HEK293 (cell line): ENCODE measurements around the gene CRX.

Source experiments
- CTCF ChIA-PET: fragments of 350-600 bp; formaldehyde crosslinking; extraction: SDS; loops from one replicate; lab custom pipeline; 2021; ENCODE audit warnings: antibody characterized with exemption; lab: Yijun Ruan, JAX
- POLR2A ChIA-PET: fragments of 300-600 bp; formaldehyde crosslinking; extraction: SDS; loops from one replicate; lab custom pipeline; 2020; ENCODE audit warnings: antibody characterized with exemption, inconsistent platforms; lab: Yijun Ruan, JAX
- H3K27ac ChIP-seq: fragments of 200-500 bp; sonication (Bioruptor generic); 2 replicates; pipeline ENCODE4 v1.5.1; 2014; ENCODE audit warnings: low read depth, low read length, control low read depth, inconsistent platforms; ENCODE audit errors: extremely low read depth
- H3K36me3 ChIP-seq, 2 experiments: fragments of 200-500 bp in 1 of 2; sonication (Bioruptor generic) in 1 of 2; 1 replicate in 1 of 2; 2 replicates in 1 of 2; pipeline ENCODE4 v1.5.1; 2014 to 2017; ENCODE audit warnings: inconsistent platforms in 2 of 2, low read length in 2 of 2; ENCODE audit not compliant: control insufficient read depth in 2 of 2, insufficient read depth in 1 of 2
- H3K4me1 ChIP-seq: fragments of 200-500 bp; sonication (Bioruptor generic); 2 replicates; pipeline ENCODE4 v1.5.1; 2014; ENCODE audit warnings: mild to moderate bottlenecking, low read length, inconsistent platforms; ENCODE audit not compliant: control insufficient read depth, insufficient read depth
- H3K4me3 ChIP-seq: 2 replicates; pipeline ENCODE4 v1.5.1; 2011; ENCODE audit warnings: low read depth, mild to moderate bottlenecking, control low read depth, low read length, moderate library complexity
- H3K9me3 ChIP-seq: fragments of 200-500 bp; sonication (Bioruptor generic); 2 replicates; pipeline ENCODE4 v1.5.1; 2014; ENCODE audit warnings: low read depth, low read length, inconsistent platforms; ENCODE audit not compliant: control insufficient read depth, insufficient read depth
- FEZF1 ChIP-seq: fragments of 450-650 bp; formaldehyde crosslinking; IDR thresholded peaks from 2 replicates; pipeline ENCODE4 v1.5.1; 2016; ENCODE audit warnings: missing biosample characterization, missing genetic modification characterization
- HOXC10 ChIP-seq: sonication (generic); formaldehyde crosslinking; IDR thresholded peaks from 2 replicates; pipeline ENCODE4 v1.8.1; 2023; ENCODE audit warnings: mild to moderate bottlenecking, missing genetic modification reagents
- SCRT1 ChIP-seq: fragments of 450-650 bp; formaldehyde crosslinking; IDR thresholded peaks from 2 replicates; pipeline ENCODE4 v1.5.1; 2016; ENCODE audit warnings: missing biosample characterization, missing genetic modification characterization, borderline replicate concordance
- SCRT2 ChIP-seq: fragments of 450-650 bp; formaldehyde crosslinking; IDR thresholded peaks from 2 replicates; pipeline ENCODE4 v1.5.1; 2016; ENCODE audit warnings: missing biosample characterization, missing genetic modification characterization
- SP3 ChIP-seq: fragments of 450-650 bp; formaldehyde crosslinking; IDR thresholded peaks from 2 replicates; pipeline ENCODE4 v1.5.1; 2016; ENCODE audit warnings: missing biosample characterization, missing genetic modification characterization
- ZBTB7A ChIP-seq: fragments of 450-650 bp; formaldehyde crosslinking; IDR thresholded peaks from 2 replicates; pipeline ENCODE4 v1.5.1; 2016; ENCODE audit warnings: low read depth, missing biosample characterization, missing genetic modification characterization
- ZEB2 ChIP-seq: fragments of 450-650 bp; formaldehyde crosslinking; IDR thresholded peaks from 2 replicates; pipeline ENCODE4 v1.5.1; 2016; ENCODE audit warnings: missing biosample characterization, missing genetic modification characterization
- ZNF174 ChIP-seq: fragments of 450-650 bp; formaldehyde crosslinking; IDR thresholded peaks from 2 replicates; pipeline ENCODE4 v1.5.0; 2017; ENCODE audit warnings: missing biosample characterization, mild to moderate bottlenecking, missing genetic modification characterization
- ZNF19 ChIP-seq: fragments of 450-650 bp; formaldehyde crosslinking; IDR thresholded peaks from 2 replicates; pipeline ENCODE4; 2016; ENCODE audit warnings: missing biosample characterization, missing genetic modification characterization, low read depth
- ZNF302 ChIP-seq: fragments of 450-650 bp; formaldehyde crosslinking; IDR thresholded peaks from 2 replicates; pipeline ENCODE4 v1.5.1; 2016; ENCODE audit warnings: missing biosample characterization, missing genetic modification characterization, low read depth
- ZNF37A ChIP-seq: fragments of 450-650 bp; IDR thresholded peaks from 2 replicates; pipeline ENCODE4 v1.5.1; 2018; ENCODE audit warnings: missing biosample characterization, missing genetic modification characterization
- ZNF510 ChIP-seq: fragments of 450-650 bp; formaldehyde crosslinking; IDR thresholded peaks from 2 replicates; pipeline ENCODE4 v1.5.1; 2018; ENCODE audit warnings: mild to moderate bottlenecking, missing genetic modification characterization, missing biosample characterization; ENCODE audit not compliant: insufficient replicate concordance
- ZNF571 ChIP-seq: fragments of 450-650 bp; formaldehyde crosslinking; IDR thresholded peaks from 2 replicates; pipeline ENCODE4 v1.5.0; 2017; ENCODE audit warnings: missing biosample characterization, missing genetic modification characterization
- ZNF585B ChIP-seq: fragments of 450-650 bp; formaldehyde crosslinking; IDR thresholded peaks from 2 replicates; pipeline ENCODE4 v1.5.1; 2016; ENCODE audit warnings: missing biosample characterization, missing genetic modification characterization
- ZNF610 ChIP-seq: fragments of 450-650 bp; formaldehyde crosslinking; IDR thresholded peaks from 2 replicates; pipeline ENCODE4 v1.5.1; 2016; ENCODE audit warnings: missing biosample characterization, missing genetic modification characterization, borderline replicate concordance
- ZNF629 ChIP-seq: fragments of 450-650 bp; formaldehyde crosslinking; IDR thresholded peaks from 2 replicates; pipeline ENCODE4 v1.5.1; 2017; ENCODE audit warnings: missing biosample characterization, missing genetic modification characterization
- ZNF701 ChIP-seq: fragments of 450-650 bp; formaldehyde crosslinking; IDR thresholded peaks from 2 replicates; pipeline ENCODE4 v1.5.1; 2016; ENCODE audit warnings: missing biosample characterization, missing genetic modification characterization
- ZNF777 ChIP-seq: fragments of 450-650 bp; formaldehyde crosslinking; IDR thresholded peaks from 2 replicates; pipeline ENCODE4 v1.5.1; 2017; ENCODE audit warnings: missing biosample characterization, missing genetic modification characterization, borderline replicate concordance
- ZXDB ChIP-seq: fragments of 450-650 bp; formaldehyde crosslinking; IDR thresholded peaks from 2 replicates; pipeline ENCODE4 v1.5.1; 2016; ENCODE audit warnings: missing biosample characterization, missing genetic modification characterization
- TF ChIP-seq, protein P1 (sequence below): fragments of 450-650 bp; formaldehyde crosslinking; IDR thresholded peaks from 2 replicates; pipeline ENCODE4 v1.5.1; 2016; ENCODE audit warnings: missing biosample characterization, missing genetic modification characterization
- TF ChIP-seq, protein P2 (sequence below): fragments of 450-650 bp; formaldehyde crosslinking; IDR thresholded peaks from 2 replicates; pipeline ENCODE4 v1.5.1; 2017; ENCODE audit warnings: missing biosample characterization, mild to moderate bottlenecking, missing genetic modification characterization, moderate library complexity
- TF ChIP-seq, protein P3 (sequence below): fragments of 450-650 bp; formaldehyde crosslinking; IDR thresholded peaks from 2 replicates; pipeline ENCODE4 v1.5.1; 2016; ENCODE audit warnings: missing biosample characterization, missing genetic modification characterization, borderline replicate concordance

CRX gene

GRCh38 chr19:47778049-47778953, 43.4 kb upstream of the CRX start, which contains the start of gene SELENOW (continued):
- TF ChIP-seq, protein P1, sequence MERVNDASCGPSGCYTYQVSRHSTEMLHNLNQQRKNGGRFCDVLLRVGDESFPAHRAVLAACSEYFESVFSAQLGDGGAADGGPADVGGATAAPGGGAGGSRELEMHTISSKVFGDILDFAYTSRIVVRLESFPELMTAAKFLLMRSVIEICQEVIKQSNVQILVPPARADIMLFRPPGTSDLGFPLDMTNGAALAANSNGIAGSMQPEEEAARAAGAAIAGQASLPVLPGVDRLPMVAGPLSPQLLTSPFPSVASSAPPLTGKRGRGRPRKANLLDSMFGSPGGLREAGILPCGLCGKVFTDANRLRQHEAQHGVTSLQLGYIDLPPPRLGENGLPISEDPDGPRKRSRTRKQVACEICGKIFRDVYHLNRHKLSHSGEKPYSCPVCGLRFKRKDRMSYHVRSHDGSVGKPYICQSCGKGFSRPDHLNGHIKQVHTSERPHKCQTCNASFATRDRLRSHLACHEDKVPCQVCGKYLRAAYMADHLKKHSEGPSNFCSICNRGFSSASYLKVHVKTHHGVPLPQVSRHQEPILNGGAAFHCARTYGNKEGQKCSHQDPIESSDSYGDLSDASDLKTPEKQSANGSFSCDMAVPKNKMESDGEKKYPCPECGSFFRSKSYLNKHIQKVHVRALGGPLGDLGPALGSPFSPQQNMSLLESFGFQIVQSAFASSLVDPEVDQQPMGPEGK (tag by site-specific recombination), result peak; percentile 92
- peak; percentile 93 for TF ChIP-seq ZXDB (tag by site-specific recombination)
- peak; percentile 72 for TF ChIP-seq ZEB2 (tag by site-specific recombination)
- peak; percentile 56; the same call in 1 of the 2 replicates for TF ChIP-seq SCRT2 (tag by site-specific recombination)
- TF ChIP-seq, protein P2, sequence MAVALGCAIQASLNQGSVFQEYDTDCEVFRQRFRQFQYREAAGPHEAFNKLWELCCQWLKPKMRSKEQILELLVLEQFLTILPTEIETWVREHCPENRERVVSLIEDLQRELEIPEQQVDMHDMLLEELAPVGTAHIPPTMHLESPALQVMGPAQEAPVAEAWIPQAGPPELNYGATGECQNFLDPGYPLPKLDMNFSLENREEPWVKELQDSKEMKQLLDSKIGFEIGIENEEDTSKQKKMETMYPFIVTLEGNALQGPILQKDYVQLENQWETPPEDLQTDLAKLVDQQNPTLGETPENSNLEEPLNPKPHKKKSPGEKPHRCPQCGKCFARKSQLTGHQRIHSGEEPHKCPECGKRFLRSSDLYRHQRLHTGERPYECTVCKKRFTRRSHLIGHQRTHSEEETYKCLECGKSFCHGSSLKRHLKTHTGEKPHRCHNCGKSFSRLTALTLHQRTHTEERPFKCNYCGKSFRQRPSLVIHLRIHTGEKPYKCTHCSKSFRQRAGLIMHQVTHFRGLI (tag by site-specific recombination), result peak; percentile 72
- TF ChIP-seq, protein P3, sequence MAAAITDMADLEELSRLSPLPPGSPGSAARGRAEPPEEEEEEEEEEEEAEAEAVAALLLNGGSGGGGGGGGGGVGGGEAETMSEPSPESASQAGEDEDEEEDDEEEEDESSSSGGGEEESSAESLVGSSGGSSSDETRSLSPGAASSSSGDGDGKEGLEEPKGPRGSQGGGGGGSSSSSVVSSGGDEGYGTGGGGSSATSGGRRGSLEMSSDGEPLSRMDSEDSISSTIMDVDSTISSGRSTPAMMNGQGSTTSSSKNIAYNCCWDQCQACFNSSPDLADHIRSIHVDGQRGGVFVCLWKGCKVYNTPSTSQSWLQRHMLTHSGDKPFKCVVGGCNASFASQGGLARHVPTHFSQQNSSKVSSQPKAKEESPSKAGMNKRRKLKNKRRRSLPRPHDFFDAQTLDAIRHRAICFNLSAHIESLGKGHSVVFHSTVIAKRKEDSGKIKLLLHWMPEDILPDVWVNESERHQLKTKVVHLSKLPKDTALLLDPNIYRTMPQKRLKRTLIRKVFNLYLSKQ, result no peak
- TF ChIP-seq ZNF701 (tag by site-specific recombination), result no peak
- peak; percentile 24; the same call in 1 of the 2 replicates for TF ChIP-seq FEZF1 (tag by site-specific recombination)
- TF ChIP-seq HOXC10 (CRISPR knock-in tag), result peak; percentile 90
- TF ChIP-seq ZNF174, result no peak
- no peak for TF ChIP-seq ZNF510 (tag by site-specific recombination)
- TF ChIP-seq ZBTB7A (tag by site-specific recombination), result peak; percentile 90
- TF ChIP-seq ZNF302 (tag by site-specific recombination), result no peak
- no peak for TF ChIP-seq ZNF37A (tag by site-specific recombination)
- peak; percentile 66 for TF ChIP-seq ZNF629 (tag by site-specific recombination)
- TF ChIP-seq ZNF610 (tag by site-specific recombination), result peak; percentile 93
- TF ChIP-seq ZNF19 (tag by site-specific recombination), result no peak
- TF ChIP-seq SP3 (tag by site-specific recombination), result peak; percentile 99

DNA sequence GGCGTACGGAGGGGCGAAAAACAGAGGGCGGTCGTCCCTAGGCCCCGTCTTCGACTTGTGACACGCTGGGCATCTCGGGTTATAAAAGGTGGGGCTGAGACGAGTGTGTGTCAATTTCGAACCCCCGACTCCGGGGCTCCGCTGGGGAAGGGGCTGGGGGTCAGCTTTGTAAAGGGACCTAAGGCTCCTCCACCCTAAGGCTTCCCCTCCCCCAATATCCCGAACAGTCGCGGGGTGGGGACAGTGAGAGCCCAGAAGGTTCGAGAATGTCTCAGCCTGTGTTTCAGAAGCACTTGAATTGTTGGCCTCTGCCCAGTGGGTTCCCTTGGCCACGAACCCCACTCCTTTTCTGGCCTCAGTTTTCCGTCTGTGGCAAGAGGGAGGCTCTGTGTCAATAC, 42.8 kb upstream of the CRX start:
- Histone ChIP-seq H3K4me1 (peaks cover 9% of the 10 kb centered on the region), H3K4me3 (peak overlapping the region; percentile 72), H3K36me3 (peaks cover 12 to 34% of the 10 kb centered on the region in 2 experiments; a peak in 2 of 3 replicates), H3K27ac (peak overlapping the region; percentile 100), H3K9me3 (no peaks in the 10 kb centered on the region)
- 0 out of 2 replicates have a peak, but pooled peaks have one; percentile 21 for TF ChIP-seq ZNF777 (tag by site-specific recombination)
- TF ChIP-seq SCRT1 (tag by site-specific recombination), result no peak
- no peak for TF ChIP-seq ZNF585B
- TF ChIP-seq ZNF571 (tag by site-specific recombination), result no peak
- ChIA-PET CTCF (interaction anchor here (0.6 to 1.8 kb wide), 2 partner anchors 13 to 15 kb away, joined by 4 to 6 read pairs; no protein-coding TSS in a partner anchor), POLR2A (interaction anchor here (0.5 to 1.1 kb wide), 2 partner anchors 13 to 179 kb away, joined by 3 read pairs; no protein-coding TSS in a partner anchor)
